GM21381 (cell line): ENCODE data around the gene C12orf42.

Experiments
- ATAC-seq: cut with Tn5 transposase; IDR thresholded peaks from one replicate; pipeline ENCODE4 v1.9.1; 2021; ENCODE audit warnings: mild to moderate bottlenecking, moderate library complexity; ENCODE audit not compliant: unreplicated experiment

C12orf42 gene

DNA sequence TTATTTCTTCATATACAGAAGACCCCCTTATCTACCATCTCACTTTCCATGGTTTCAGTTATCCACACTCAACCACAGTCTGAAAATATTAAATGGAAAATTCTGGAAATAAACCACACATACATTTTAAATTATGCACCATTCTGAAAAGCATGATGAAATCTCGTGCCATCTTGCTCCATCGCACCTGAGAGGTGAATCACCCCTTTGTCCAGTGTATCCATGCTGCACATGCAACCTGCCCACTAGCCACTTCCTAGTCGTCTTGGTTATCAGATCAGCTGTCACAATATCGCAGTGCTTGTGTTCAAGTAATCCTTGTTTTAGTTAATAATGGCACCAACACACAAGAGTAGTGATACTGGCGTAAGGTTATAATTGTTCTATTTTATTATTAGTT is 145.7 kb downstream of the C12orf42 start:
- no peak for ATAC-seq

DNA sequence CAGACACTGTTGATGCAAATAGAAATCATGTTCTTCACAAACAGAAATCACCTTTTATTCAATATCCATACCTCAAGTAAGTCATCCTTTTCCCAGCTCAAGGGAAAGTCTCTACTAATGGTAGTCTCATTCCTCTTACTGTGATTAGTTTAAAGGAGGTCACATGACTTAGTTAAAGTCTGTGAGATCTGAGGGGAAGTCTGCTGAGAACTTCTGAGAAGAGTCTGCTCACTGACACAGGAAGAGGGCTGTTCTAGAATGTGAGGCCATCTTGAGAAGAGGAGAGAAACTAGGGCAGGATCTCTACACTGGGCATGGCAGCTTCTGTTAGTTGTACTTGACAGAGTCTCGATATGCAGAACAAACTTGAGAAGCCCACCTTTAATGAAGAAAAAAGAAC is 146.8 kb downstream of the C12orf42 start:
- no peak for ATAC-seq

DNA sequence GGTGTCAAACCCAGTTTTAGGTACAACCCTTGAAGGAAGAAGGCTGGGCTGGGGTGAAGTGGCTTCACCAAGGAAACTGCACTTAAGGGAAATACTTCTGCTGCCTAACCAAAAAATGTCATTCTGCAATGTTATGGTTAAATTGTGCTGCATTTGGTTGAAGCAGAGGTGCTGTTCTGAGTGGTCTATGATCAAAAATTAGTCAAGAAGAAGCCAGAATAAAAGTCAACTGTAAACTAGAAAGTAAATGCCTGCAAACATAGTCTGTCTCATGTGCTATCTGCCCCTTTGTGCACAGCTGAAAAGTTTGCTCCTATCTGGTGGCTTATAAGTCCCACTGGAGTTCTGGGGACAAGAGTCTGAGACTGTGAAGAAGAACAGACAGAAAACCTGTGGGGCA is 158.8 kb downstream of the C12orf42 start:
- no peak for ATAC-seq

DNA sequence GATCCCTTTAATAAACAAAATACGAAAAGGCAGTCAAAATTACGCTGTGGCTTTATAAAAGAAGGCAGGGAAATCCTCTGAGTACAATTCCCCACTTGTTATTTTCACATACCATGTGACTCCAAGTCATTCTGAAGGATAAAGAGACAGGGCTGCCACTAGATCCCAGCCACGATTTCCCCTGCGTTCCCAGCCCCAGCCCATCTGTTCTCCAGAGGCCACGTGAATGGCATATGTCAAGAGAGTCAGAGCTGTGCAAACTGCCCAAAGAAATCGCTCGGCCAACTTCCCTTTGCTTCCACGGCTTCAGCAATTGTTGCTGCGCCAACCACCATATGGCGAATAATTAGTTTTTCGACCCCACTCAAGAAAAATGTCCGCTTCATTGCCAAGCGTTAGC is 161.3 kb downstream of the C12orf42 start:
- no peak for ATAC-seq

DNA sequence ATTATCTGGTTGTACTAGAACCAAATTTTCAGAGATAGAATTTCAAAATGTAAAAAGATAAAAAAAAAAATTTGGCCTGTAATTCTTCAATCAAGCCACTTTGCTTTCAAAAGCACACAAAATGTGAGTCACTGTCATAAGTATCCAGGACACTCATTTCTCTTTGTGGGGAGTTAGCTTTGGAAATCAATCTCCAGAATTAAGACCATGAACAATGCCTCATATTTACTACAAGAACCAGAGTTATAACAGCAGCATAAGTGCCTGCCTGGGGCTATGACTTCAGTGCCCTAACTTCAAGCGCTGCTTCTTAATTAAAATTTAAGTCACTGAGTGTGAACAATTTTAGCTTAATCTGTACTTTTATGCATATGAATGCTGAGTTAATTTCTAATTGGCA is 162.1 kb downstream of the C12orf42 start:
- ATAC-seq: no peak

DNA sequence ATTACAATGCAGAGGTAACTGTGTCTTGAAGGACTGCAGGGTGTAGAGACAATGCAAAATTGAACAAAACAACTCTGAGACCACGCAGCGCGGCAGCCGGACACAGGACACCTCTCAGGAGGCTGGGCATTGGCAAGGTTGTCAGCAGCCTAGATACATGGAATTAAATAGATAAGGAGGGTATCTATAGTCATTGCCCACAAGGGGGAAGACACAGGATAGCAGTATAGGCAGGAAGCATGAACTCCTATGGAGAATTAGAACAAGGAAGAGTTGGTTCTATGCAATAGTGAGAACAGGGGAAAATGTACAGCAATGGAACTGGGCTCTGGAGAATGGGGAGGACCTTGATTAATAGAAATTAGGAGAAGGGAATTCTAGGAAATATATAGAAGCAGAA is 164.1 kb downstream of the C12orf42 start:
- no peak for ATAC-seq

DNA sequence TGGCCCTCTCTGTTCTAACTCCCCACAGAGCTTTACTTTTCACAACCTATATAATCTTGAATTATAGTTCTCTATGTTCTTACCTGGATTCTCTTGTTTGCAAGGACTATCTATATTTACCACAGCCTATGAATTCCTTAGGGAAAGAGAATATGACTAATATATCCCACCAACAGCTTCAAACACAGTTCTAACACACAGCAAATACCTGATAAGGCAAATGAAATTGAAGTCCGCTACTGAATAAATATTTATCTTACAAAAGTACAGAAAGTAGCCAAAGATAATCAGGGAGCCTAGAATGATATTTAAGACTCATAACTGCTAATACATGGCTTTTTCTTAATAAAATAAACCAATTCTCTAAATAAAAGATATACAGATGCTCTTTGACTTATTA is 165.1 kb downstream of the C12orf42 start:
- no peak for ATAC-seq

DNA sequence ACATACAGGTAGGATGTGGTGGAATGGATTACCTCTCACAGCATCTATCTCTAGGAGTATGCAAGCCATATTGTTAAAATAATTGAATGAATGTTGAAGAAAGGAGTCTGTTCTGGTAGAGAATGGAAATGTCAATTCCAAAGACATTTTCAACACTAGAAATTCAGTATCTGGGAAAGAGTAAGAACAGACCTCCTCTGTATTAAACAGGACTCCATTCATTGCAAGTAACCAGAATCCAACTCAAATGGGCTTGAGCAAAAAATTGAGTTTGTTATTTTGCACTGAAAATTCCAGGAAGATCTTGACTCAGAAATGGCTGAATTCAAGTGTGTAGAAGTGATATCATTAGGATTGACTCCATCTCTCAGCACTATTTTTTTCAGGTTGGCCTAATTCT is 168.1 kb downstream of the C12orf42 start:
- no peak for ATAC-seq

DNA sequence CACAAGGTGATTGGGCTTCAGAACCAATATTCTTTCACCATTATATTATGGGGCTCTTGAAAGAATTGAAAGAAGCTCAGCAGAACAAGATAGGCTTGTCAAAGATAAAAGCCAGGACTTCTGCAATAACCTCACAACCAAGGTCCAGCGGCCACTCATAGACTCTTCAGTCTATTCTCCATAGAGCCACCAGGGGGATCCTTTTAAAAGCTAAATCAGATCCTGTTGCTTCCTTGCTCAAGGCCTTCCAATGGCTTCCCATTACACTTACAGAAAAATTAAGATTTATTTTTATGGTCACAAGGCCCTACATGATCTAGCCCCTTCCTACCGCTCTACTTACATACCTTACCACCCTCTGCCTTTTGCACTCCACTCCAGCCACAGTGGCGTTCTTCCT is 169.6 kb downstream of the C12orf42 start:
- no peak for ATAC-seq

DNA sequence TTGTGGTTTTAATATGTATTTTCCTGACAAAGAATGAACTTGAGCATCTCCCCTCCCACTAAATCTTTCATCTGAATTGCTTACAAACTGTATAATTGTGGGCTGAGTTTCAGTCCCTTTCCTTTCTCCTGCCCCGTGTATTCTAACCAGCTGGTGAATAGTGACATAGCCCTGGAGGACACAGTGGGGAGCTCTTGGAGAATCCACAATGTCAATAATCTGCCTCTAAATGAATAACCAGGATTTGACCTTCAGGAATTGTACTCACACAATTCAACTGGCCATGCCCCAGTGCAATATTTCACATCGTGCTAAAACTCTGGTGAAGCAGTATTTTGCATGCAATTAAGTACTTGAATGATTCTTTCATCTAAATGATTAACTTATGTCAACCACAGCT is 177.2 kb downstream of the C12orf42 start:
- ATAC-seq: no peak

DNA sequence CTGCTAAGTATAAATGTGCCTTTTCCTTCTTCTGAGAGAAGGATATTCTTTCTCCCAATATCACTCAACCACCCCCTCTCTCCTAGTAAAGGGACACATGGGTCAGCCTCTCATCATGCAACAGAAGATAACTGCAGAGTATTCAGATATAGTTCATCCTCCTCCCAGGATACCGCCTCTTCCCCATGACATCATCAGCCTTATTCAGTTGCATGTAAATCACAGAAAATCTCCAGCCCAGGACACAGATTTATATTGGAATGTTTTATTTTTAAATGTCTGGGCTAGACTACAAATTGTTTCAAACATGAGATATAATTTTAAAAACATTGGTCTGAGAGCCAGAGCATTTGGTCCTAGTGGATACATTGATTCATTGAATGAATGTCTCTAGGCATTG is 178.5 kb downstream of the C12orf42 start:
- ATAC-seq: no peak

DNA sequence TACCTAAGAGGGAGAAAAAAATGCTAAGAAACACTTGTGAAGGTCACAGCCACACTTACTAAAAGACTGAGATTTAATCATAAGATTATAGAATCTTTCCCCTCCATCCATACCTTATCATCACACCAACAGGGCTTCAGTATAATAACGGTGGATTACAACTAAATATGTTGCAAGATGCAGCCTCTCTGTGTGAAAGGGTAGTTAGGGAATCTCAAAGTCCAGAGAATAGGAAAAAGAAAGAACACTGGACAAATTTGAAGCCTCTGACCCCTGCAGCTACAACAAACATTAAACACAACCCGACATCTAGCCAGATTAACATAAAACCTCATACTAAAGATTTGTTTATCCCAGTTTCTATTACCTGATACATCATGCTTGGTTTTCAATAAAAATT is 181.0 kb downstream of the C12orf42 start:
- no peak for ATAC-seq

DNA sequence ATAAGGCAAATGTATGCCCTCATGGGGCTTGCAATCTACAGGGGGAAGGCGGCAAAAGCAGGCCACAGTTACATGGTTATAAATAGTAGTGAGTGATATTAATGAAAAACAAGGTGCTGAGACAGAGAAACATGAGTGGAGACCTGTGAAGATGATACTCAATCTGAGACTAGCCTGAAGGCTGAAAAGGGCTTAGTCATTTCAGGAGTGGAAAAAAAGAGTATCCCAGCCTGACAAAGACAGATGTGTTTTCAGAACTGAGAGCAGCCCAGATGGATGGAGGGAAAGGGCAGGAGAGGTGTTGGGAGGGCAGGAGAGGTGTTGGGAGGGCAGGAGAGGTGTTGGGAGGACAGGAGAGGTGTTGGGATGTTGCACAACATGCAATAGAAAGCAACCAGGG is 181.9 kb downstream of the C12orf42 start:
- ATAC-seq: no peak

DNA sequence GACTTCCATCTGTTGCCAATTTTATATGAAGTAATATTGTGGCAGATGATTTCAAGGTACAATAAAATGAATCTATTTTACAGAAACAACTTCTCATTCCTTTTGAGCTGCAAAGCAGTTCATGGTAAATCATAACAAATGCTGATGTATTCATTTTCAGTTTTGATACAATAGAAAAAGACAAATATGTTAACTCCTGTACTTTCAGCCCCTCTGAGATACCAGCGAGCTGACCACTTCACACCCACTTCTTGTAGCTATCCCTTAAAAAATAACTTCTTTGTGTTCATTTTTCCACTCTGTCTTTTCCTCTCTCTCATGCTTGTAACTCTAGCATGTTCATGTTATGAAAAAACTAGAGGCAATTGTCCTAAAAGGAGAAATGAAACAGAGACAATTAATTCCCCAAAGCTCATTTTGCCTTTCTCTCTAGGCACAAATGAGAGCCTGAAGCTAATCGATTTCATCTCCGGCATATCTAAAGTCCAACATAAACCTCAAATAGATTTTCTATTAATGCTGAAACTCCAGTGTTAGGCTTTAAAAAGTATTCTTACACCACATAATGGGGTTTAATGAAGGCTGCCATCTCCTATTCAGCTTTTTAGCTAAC is 182.9 kb downstream of the C12orf42 start:
- ATAC-seq: no peak

DNA sequence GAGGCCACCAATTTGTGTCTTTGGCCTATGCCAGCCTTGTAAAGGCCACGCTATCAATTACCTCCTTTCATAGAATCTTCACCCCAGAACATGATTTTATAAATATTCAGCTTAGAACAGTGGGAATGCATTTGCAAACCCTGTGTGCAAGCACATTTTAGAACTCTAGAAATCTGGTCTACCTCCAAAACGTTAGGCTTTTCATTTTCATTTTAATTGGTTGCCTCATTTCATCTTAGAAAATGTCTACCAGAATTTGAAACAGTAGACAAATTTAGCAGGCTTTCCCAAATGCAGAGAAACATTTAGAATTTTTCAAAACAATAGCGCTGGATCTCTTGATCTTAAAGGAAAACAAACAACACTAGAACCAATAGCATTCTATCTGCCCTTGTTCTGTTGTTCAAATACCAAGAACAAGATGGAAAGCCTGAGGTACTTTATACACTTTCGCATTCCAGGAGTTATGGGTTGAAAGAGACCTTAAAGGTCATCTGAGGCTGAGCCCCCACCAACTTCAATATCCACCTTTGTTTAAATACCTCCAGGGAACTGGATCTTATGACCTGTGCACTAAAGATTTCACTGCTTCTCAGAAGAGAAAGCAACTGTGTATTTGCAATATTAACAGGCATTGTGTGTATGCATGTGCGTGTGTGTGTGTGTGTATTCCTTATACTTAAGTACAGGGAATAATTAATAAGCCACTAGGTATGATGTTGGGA is 185.1 kb downstream of the C12orf42 start:
- no peak for ATAC-seq

DNA sequence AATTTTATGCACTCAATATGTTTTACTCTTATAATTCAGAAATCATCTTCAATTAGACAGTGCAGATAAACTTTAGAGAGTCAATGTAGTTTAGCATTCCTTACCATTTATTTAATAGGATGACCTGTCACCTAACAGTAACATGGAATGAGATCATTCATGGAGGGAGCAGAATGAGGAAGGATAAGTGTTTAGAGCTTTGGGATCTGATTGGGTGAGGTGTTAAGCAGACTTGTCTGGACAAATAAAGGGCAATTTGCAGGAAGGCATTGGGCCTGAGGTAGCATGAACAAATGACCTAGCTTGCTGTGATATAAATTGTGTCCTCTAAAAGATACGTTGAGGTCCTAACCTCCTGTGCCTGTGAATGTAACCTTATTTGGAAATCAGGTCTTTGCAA is 187.4 kb downstream of the C12orf42 start:
- no peak for ATAC-seq

DNA sequence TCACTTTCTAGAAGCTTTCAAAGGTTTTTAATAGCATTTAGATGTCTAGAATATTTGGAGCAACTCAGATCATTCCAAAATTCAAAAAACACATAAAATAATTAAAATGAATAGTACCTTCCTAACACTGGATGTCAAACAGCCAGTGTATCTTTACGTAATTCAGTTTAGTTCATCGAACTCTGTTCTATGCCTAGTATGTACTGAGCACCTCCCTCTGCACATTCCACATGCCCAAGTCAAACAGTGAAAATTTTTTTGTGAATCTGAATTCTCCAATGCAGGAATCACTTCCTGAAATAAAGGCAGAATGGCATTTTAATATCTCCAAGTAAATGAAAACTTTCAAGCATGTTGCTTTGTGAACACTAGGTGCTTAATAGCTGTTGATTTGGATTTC is 192.3 kb downstream of the C12orf42 start:
- ATAC-seq: no peak

DNA sequence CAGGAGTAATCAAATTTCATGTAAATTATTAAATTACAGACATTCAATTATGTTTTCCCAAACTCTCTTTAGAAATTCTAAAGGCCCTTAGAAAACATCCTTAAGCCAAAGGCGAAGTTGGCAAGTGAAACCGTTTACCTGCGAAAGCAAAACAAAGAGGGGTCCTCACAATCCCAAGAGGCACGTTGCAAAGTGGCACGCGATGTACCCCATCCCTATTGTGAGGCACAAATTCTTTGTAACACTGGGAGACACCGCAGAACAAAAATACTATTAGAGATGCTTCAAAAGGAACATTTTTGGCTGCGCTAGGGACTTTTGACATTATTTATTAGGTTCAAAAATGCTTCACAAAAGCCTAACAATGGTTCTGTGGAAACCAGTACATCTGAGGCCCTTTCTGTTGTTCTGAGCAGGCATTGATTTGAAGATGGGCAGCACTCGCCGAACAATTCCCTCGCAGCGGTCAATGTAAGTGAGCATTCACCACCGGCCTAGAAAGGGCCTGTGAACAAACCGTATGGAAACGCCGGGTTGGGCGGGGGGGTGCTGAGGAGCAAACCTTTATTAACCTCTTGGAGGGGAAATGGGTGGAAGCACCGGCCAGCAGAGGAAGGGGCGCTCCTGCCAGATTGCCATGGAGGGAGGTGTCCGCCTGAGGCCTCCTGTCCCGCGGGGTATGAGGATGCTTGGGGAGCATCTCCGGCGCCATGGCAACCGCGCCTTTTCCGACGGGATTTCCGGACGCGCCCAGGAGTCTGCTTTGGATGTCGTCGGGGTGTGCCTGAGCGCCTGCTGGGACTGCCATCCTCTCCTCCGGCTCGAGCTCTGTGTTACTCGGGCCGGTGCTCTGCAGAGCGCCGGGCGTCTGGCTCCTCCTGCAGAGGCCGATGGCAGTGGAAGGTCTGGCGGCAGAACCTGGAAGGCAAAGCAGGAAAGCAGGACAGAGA is 193.9 kb downstream of the C12orf42 start:
- no peak for ATAC-seq

DNA sequence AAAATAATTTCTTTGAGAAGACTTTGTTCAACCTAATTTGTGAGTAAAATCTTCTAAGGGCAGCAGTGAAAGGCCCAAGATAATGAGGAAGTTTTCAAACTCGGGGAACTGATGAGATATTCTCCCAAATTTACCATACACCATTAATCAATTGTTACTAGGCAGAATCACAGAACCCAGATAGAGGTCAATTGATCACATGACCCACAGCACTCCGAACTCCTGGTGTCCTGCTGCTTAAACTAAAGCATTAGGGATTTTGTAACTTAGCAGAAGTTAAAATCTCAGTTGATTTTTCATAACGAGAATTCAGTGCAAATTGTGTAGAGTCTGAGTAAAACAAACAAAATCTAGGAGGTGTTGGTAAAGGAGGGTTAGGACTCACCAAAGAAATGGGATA is 207.8 kb downstream of the C12orf42 start:
- no peak for ATAC-seq

DNA sequence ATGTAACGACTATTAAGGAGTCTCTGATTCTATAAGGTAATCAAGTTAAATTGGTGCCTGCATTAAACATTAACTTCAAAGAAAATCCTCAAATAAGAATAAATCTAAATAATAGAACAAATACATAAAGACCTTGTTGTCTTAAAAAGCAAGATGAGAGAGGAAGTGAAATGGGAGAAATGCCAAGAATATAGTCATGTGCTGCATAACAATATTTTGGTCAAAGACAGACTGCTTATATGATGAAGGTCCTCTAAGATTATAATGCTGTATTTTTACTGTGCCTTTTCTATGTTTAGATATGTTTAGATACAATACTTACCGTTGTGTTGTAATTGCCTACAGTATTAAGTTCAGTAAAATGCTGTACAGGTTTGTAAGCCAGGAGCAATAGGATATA is 213.6 kb downstream of the C12orf42 start:
- ATAC-seq: no peak

DNA sequence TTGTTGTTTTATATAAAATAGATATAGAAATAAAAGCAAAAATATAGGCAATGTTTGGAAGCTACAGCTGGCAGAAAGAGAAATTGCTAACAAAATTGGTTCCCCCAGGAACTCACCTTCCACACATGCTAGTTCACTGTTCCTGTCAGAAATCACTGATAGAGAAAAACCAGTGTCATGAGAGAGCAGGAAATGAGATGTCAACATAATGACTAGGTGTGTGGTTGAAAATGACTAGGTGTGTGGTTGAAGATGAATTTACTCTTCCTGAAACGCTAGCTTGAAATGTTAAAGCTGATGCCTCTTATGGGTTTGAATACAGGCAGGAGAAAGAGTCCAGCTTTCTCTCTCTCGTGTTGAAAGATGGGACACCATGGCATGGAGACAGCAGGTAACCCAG is 216.3 kb downstream of the C12orf42 start:
- ATAC-seq: peak; percentile 91

DNA sequence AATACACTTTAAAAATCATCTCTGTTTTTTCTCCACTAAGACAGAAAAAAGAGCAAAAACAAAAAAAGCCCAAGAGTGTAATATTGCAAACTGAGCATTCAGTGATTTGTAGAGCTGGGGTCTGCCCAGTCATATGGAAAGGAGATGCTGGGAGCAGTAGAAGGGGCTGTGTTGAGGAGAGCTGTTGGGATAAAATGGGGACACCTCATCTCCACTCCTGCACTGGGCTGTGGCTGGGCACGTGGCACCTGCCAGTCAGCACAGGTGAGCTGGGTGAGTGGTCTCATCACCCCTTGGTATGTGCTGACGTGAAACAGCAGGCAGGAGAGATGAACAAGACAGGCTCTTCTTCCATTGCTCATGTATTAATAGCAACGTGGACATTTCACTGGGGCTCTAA is 217.4 kb downstream of the C12orf42 start:
- ATAC-seq: no peak
